ENCODE measurements around the gene TMEM171.

Gene TMEM171, protein sequence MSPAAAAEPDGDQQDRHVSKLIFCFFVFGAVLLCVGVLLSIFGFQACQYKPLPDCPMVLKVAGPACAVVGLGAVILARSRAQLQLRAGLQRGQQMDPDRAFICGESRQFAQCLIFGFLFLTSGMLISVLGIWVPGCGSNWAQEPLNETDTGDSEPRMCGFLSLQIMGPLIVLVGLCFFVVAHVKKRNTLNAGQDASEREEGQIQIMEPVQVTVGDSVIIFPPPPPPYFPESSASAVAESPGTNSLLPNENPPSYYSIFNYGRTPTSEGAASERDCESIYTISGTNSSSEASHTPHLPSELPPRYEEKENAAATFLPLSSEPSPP

DNA sequence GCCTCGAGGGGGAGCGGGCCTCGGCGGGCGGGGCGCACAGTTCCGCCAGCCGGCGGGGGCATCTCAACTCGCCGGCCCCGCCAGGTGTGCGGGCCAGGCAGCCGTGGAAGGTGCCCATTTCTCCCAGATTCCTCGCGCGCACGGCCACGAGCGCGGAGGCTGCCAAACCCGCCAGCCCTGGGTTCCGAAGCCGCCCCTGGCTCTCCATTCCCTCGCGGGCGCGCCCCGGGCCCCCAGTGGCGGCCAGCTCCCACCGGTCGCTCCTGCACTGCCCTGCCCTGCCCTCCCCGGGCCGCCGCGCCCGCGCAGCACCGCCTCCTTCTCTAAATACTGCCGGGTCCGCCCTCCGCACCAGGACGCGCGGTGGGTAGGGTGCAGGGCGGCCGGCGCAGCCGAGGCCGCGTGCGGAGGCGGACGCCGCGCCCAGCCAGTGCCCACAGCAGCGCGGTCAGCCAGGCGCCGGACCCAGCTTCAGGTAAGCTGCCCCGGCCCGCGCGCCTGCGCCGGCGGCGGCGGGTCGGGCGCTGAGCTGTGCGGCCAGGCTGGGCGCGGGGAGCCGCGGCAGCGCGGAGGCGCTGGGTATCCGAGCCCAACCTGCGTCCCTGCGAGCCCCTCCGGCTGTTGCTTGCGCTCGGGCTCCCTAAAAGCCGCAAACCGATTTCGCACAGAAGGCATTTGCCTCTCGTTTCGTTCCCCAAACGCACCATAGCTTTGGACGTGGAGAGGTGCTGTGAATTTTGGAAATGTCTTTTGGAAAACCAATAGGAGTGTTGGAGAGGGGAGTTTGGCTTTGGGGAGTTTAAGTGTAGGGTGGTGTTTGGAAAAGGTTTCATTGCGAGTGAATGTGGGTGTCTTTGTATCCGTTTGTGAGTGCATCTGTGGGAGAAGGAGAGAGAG lies at the start of gene TMEM171:
Gene TMEM171 (plus strand): TSS at position 354 of the 897 bp plus-strand sequence. CDS start 2,799 bp downstream, outside the sequence.
- Histone ChIP-seq H3K4me3 (ENCODE audit: low read length) (peak within 1 kb of the TSS; percentile 69), H3K27me3 (ENCODE audit: control insufficient read depth, insufficient read depth, low read length) (peaks cover 3% of the 10 kb centered on the region), H3K9ac (ENCODE audit: low read length) (peak within 1 kb of the TSS; percentile 80), H3K36me3 (ENCODE audit: control insufficient read depth, insufficient read depth, low read length) (no peaks in the 10 kb centered on the region), H3K27ac (ENCODE audit: low read depth, low read length) (no peak within 1 kb of the TSS), H3K4me1 (ENCODE audit: control insufficient read depth, insufficient read depth, low read length) (peaks cover 4% of the 10 kb centered on the region)

DNA sequence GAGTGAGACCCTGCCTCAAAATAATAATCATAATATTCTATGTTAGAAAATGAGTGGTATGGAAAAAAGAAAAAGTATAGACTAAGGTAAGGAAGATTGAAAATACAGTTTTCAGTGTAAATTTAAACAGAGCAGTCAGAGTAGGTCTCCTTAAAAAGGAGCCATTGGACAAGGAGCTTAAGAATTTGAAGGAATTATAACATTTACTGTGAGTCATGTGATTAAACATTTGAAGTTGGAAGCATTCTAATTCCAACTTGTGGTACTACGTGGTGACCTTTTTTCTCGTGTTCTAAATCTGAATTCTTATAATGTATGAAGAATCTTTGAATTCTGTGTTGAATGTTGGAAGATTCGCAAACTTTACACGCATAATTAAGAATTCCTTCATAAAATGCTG lies 39.3 kb upstream of the TMEM171 start:
- Histone ChIP-seq H3K36me3 (ENCODE audit: control insufficient read depth, insufficient read depth, low read length) (peaks cover 11% of the 10 kb centered on the region), H3K4me3 (ENCODE audit: low read length) (no peak overlapping the region)

DNA sequence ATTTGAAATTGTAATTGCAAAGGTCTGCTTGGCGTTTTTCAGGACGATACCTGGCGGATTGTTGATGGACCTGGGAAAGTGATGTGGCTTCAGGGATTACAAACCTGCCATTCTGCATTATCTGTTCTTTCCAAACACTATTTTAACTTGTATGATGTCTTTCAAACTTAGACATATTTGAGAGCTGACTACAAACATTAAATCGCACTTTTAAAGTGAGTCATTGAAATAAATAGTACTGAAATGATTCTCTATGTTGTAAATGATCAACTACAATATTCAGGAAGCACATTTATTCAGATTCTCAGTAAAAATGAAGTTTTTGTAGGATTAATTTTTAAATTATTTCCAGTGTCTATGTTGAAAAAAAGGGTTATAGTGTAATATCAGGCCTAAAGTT lies 32.3 kb upstream of the TMEM171 start:
- Histone ChIP-seq H3K27me3 (ENCODE audit: control insufficient read depth, insufficient read depth, low read length) (no peaks in the 10 kb centered on the region), H3K27ac (ENCODE audit: low read depth, low read length) (no peak overlapping the region), H3K9ac (ENCODE audit: low read length) (no peak overlapping the region), H3K4me1 (ENCODE audit: control insufficient read depth, insufficient read depth, low read length) (no peaks in the 10 kb centered on the region), H3K4me3 (ENCODE audit: low read length) (no peak overlapping the region), H3K36me3 (ENCODE audit: control insufficient read depth, insufficient read depth, low read length) (no peaks in the 10 kb centered on the region)

More for the DNA sequence above, 39.3 kb upstream of the TMEM171 start:
- Histone ChIP-seq H3K9ac (ENCODE audit: low read length) (no peak overlapping the region), H3K27me3 (ENCODE audit: control insufficient read depth, insufficient read depth, low read length) (no peaks in the 10 kb centered on the region), H3K4me1 (ENCODE audit: control insufficient read depth, insufficient read depth, low read length) (no peaks in the 10 kb centered on the region), H3K27ac (ENCODE audit: low read depth, low read length) (no peak overlapping the region)

DNA sequence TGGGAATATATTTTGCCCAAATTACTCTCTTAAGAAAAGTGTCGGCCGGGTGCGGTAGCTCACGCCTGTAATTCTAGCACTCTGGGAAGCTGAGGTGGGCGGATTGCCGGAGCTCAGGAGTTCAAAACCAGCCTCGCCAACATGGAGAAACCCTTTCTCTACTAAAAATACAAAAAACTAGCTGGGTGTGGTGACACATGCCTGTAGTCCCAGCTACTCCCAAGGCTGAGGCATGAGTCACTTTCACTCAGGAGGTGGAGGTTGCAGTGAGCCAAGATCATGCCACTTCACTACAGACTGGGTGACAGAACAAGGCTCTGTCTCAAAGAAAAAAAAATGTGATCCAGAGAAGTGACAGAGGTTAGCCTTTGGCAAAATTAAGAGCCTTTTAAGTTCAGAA lies 26.4 kb upstream of the TMEM171 start:
- H3K27me3 ChIP-seq (ENCODE audit: control insufficient read depth, insufficient read depth, low read length) = no peaks in the 10 kb centered on the region
- H3K36me3 ChIP-seq (ENCODE audit: control insufficient read depth, insufficient read depth, low read length) = no peaks in the 10 kb centered on the region
- H3K9ac ChIP-seq (ENCODE audit: low read length) = no peak overlapping the region
- no peaks in the 10 kb centered on the region for H3K4me1 ChIP-seq (ENCODE audit: control insufficient read depth, insufficient read depth, low read length)
- H3K4me3 ChIP-seq (ENCODE audit: low read length) = no peak overlapping the region
- H3K27ac ChIP-seq (ENCODE audit: low read depth, low read length) = no peak overlapping the region

DNA sequence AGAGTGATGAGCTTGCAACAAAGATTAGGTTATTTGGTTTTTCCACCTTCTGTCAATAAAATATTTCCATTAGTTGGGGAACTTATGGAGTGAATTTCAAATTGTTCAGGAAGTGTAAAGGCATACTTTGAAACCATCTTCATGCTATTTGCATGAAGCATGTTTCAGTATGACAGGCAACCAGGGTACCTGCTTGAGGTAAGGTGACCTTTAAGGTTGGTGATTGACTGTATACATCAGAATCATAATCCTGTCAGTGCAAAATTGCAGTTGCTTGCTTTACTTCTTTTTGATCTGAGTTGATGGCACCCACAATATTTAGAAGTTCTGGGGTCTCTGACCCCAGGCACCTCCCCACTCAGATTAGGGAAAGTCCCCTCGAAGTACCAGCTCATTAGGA lies 26.0 kb upstream of the TMEM171 start:
- Histone ChIP-seq H3K27ac (ENCODE audit: low read depth, low read length) (no peak overlapping the region), H3K27me3 (ENCODE audit: control insufficient read depth, insufficient read depth, low read length) (no peaks in the 10 kb centered on the region), H3K36me3 (ENCODE audit: control insufficient read depth, insufficient read depth, low read length) (no peaks in the 10 kb centered on the region), H3K9ac (ENCODE audit: low read length) (no peak overlapping the region), H3K4me1 (ENCODE audit: control insufficient read depth, insufficient read depth, low read length) (no peaks in the 10 kb centered on the region), H3K4me3 (ENCODE audit: low read length) (no peak overlapping the region)

DNA sequence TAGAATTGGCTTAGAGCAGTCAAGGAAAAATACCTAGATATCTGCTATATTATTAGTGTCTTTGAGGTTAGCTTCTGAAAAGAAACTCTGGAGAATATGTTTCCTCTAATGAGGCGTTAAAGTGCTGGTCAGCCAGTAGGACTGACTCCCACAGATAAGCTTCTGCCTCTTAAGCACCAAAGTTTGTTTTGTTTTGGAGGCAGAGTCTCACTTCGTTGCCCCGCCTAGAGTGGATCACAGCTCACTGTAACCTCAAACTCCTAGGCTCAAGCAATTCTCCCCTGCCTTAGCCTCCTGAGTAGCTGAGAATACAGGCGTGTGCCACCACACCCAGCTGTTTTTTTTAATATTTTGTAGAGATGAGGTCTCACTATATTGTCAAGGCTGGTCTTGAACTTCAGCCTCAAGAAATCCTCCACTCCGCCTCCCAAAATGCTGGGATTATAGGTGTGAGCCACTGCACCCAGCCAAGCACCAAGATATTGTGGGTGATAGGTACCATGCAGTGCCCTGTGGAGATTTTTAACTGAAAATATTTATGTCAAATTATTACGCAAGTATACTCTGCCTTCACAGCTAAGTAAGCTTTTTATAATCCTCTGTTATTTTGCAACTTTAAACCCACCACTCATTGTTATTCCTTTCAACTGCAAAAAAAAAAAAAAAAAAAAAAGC lies 24.7 kb upstream of the TMEM171 start:
- Histone ChIP-seq H3K27me3 (ENCODE audit: control insufficient read depth, insufficient read depth, low read length) (no peaks in the 10 kb centered on the region), H3K27ac (ENCODE audit: low read depth, low read length) (no peak overlapping the region), H3K4me1 (ENCODE audit: control insufficient read depth, insufficient read depth, low read length) (no peaks in the 10 kb centered on the region), H3K9ac (ENCODE audit: low read length) (no peak overlapping the region), H3K36me3 (ENCODE audit: control insufficient read depth, insufficient read depth, low read length) (no peaks in the 10 kb centered on the region), H3K4me3 (ENCODE audit: low read length) (no peak overlapping the region)

DNA sequence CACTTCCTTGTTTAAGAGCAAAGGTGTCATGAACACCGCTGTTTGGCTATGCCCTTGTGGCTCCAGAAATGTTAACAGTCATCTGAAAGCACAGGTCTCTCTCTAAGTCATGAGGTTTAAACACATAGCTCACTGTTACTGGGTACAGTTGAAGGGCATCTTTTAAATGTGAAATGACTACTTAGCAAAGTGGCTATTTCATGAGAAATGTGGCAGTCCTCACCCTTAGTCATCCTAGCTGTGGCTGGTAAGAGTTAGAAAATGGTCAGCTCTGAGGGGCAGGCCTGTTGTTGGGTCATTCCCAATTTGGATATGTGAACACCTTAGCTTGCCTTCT lies 24.2 kb upstream of the TMEM171 start:
- H3K4me3 ChIP-seq (ENCODE audit: low read length) = no peak overlapping the region
- no peaks in the 10 kb centered on the region for H3K36me3 ChIP-seq (ENCODE audit: control insufficient read depth, insufficient read depth, low read length)
- H3K27ac ChIP-seq (ENCODE audit: low read depth, low read length) = no peak overlapping the region
- no peaks in the 10 kb centered on the region for H3K27me3 ChIP-seq (ENCODE audit: control insufficient read depth, insufficient read depth, low read length)
- H3K4me1 ChIP-seq (ENCODE audit: control insufficient read depth, insufficient read depth, low read length) = no peaks in the 10 kb centered on the region
- H3K9ac ChIP-seq (ENCODE audit: low read length) = no peak overlapping the region

DNA sequence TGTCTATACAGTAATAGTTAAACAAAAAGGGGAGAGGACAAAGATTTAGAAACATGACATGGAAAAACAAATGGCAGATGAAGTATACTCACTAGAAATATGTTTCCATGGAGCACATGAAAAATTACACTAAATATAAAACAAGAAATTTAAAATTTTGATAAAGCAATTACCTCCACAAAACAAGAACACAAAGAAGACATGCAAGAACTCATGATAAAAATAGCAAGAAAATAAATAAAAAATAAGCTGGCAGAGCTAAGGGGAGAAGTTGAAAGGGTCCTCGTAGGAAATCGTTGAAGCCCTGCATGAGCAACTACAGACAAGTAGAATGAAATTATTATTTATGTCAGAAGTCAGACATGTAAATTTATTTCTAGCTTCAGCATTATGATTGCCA lies 22.6 kb upstream of the TMEM171 start:
- no peak overlapping the region for H3K9ac ChIP-seq (ENCODE audit: low read length)
- H3K27me3 ChIP-seq (ENCODE audit: control insufficient read depth, insufficient read depth, low read length) = no peaks in the 10 kb centered on the region
- no peaks in the 10 kb centered on the region for H3K36me3 ChIP-seq (ENCODE audit: control insufficient read depth, insufficient read depth, low read length)
- no peaks in the 10 kb centered on the region for H3K4me1 ChIP-seq (ENCODE audit: control insufficient read depth, insufficient read depth, low read length)
- no peak overlapping the region for H3K4me3 ChIP-seq (ENCODE audit: low read length)
- H3K27ac ChIP-seq (ENCODE audit: low read depth, low read length) = no peak overlapping the region

DNA sequence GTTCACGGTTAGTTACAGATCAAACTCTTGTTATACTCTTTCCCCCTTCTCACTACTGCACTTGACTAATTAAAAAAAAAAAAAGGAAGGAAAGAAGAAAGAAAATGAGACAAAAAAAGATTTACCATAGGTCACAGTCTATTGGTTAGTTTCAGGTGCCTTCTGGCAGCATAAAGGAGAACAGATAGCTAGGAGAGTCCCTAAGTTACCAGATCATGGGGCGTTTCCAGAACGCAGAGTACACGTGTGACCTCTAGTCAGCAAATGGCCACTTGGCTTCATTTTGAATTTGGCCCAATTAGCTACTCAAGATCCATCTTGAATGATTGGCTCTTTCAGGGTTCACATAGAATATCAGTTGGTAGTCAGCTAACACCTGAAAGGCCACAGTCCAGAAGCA lies 20.3 kb upstream of the TMEM171 start:
- Histone ChIP-seq H3K36me3 (ENCODE audit: control insufficient read depth, insufficient read depth, low read length) (no peaks in the 10 kb centered on the region), H3K27me3 (ENCODE audit: control insufficient read depth, insufficient read depth, low read length) (no peaks in the 10 kb centered on the region), H3K27ac (ENCODE audit: low read depth, low read length) (no peak overlapping the region), H3K4me1 (ENCODE audit: control insufficient read depth, insufficient read depth, low read length) (no peaks in the 10 kb centered on the region), H3K9ac (ENCODE audit: low read length) (no peak overlapping the region), H3K4me3 (ENCODE audit: low read length) (no peak overlapping the region)

DNA sequence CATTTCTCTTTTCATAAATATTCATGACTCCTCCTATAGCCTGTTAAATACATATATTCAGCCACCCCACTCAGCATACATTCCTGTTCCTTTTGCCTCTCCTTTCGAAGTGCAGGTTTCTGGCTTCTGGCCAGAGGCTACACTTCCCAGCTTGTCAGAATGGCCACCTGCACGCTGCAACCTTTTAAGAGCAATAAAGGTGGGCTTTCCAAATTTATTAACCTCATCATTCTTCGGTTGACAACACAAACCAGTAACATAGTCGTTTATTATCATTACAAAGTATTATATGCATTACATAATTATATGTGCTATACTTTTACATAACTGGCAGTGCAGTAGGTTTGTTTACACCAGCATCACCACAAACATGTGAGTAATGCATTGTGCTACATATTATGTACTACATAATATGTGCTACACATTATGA lies 16.5 kb upstream of the TMEM171 start:
- Histone ChIP-seq H3K27ac (ENCODE audit: low read depth, low read length) (no peak overlapping the region), H3K4me3 (ENCODE audit: low read length) (no peak overlapping the region), H3K27me3 (ENCODE audit: control insufficient read depth, insufficient read depth, low read length) (no peaks in the 10 kb centered on the region), H3K4me1 (ENCODE audit: control insufficient read depth, insufficient read depth, low read length) (no peaks in the 10 kb centered on the region), H3K36me3 (ENCODE audit: control insufficient read depth, insufficient read depth, low read length) (no peaks in the 10 kb centered on the region), H3K9ac (ENCODE audit: low read length) (no peak overlapping the region)

DNA sequence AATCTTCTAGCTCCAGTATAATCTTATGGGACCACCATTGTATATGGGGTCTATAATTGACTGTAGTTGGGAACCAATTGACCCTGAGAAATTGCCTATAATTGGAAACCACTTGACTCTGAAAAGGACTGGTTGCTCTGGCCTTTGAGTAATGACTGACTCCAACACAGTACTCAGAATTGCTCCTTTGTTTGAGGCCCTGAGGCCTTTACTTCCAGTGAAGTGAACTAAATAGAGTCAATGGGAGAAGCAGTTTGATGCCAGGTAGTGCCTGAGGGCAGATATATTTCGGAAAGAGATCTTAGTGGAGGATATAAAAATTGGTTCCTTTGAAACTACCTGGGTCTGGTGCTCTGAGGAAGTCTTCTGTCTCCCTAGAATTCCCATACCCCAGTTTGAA lies 16.0 kb upstream of the TMEM171 start:
- H3K27ac ChIP-seq (ENCODE audit: low read depth, low read length) = no peak overlapping the region
- no peaks in the 10 kb centered on the region for H3K36me3 ChIP-seq (ENCODE audit: control insufficient read depth, insufficient read depth, low read length)
- no peaks in the 10 kb centered on the region for H3K4me1 ChIP-seq (ENCODE audit: control insufficient read depth, insufficient read depth, low read length)
- H3K9ac ChIP-seq (ENCODE audit: low read length) = no peak overlapping the region
- no peaks in the 10 kb centered on the region for H3K27me3 ChIP-seq (ENCODE audit: control insufficient read depth, insufficient read depth, low read length)
- no peak overlapping the region for H3K4me3 ChIP-seq (ENCODE audit: low read length)

DNA sequence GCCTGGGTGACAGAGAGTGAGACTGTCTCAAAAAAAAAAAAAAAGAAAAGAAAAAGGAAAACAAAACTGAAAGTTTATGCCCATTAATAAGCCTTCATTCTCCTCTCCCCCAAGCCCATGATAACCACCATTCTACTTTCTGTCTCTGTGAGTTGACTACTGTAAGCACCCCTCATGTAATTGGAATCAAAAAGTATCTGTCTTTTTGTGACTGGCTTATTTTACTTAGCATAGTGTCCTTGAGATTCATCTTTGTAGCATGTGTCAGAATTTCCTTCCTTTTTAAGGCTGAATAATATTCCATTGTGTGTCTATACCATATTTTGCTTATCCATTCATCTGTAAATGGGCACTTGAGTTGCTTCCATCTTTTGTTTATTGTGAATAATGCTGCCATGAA lies 14.0 kb upstream of the TMEM171 start:
- H3K36me3 ChIP-seq (ENCODE audit: control insufficient read depth, insufficient read depth, low read length) = no peaks in the 10 kb centered on the region
- H3K4me3 ChIP-seq (ENCODE audit: low read length) = no peak overlapping the region
- H3K4me1 ChIP-seq (ENCODE audit: control insufficient read depth, insufficient read depth, low read length) = no peaks in the 10 kb centered on the region
- H3K27me3 ChIP-seq (ENCODE audit: control insufficient read depth, insufficient read depth, low read length) = no peaks in the 10 kb centered on the region
- H3K9ac ChIP-seq (ENCODE audit: low read length) = no peak overlapping the region
- H3K27ac ChIP-seq (ENCODE audit: low read depth, low read length) = no peak overlapping the region
